Mesendoderm (in vitro differentiated cells): ENCODE measurements around the gene TPCN1.

Source experiments
- DNase-seq: peaks from one replicate; pipeline ENCODE4 v3.0.0; 2013
- H2AK5ac ChIP-seq: 2 replicates; pipeline ENCODE4 v1.6.1; 2013; ENCODE audit warnings: low read length, inconsistent platforms
- H2BK120ac ChIP-seq: 2 replicates; pipeline ENCODE4 v1.6.1; 2013; ENCODE audit warnings: low read depth, mild to moderate bottlenecking, low read length, moderate library complexity, mixed read lengths
- H2BK15ac ChIP-seq: replicated peaks from 2 replicates; pipeline ENCODE4 v1.6.1; 2013; ENCODE audit warnings: low read depth, mild to moderate bottlenecking, moderate library complexity
- H2BK5ac ChIP-seq: 2 replicates; pipeline ENCODE4 v1.6.1; 2013; ENCODE audit warnings: low read length, inconsistent platforms
- H3K18ac ChIP-seq: 2 replicates; pipeline ENCODE4 v1.6.1; 2013; ENCODE audit warnings: mild to moderate bottlenecking, low read length, mixed read lengths
- H3K23ac ChIP-seq: one replicate; pipeline ENCODE4 v1.6.1; 2013; ENCODE audit warnings: low read length
- H3K27ac ChIP-seq: 2 replicates; pipeline ENCODE4 v1.5.1; 2013; ENCODE audit warnings: low read depth, mild to moderate bottlenecking, inconsistent platforms, low read length, moderate library complexity
- H3K27me3 ChIP-seq: 2 replicates; pipeline ENCODE4 v1.6.1; 2013; ENCODE audit warnings: low read length, control low read depth, mild to moderate bottlenecking, inconsistent platforms; ENCODE audit not compliant: insufficient read depth, poor library complexity
- H3K36me3 ChIP-seq: 2 replicates; pipeline ENCODE4 v1.6.1; 2013; ENCODE audit warnings: low read length, inconsistent platforms; ENCODE audit not compliant: control insufficient read depth, insufficient read depth
- H3K4ac ChIP-seq: one replicate; pipeline ENCODE4 v1.6.1; 2013; ENCODE audit warnings: low read depth, mild to moderate bottlenecking, low read length, moderate library complexity
- H3K4me1 ChIP-seq: 2 replicates; pipeline ENCODE4 v1.6.1; 2013; ENCODE audit warnings: low read depth, low read length, inconsistent platforms; ENCODE audit not compliant: control insufficient read depth
- H3K4me2 ChIP-seq: 2 replicates; pipeline ENCODE4 v1.6.1; 2013; ENCODE audit warnings: low read length
- H3K4me3 ChIP-seq: 2 replicates; pipeline ENCODE4 v1.5.1; 2013; ENCODE audit warnings: mild to moderate bottlenecking, low read length
- H3K56ac ChIP-seq: one replicate; pipeline ENCODE4 v1.6.1; 2013; ENCODE audit warnings: low read length
- H3K79me1 ChIP-seq: 2 replicates; pipeline ENCODE4 v1.6.1; 2013; ENCODE audit warnings: low read length, inconsistent platforms
- H3K79me2 ChIP-seq: 2 replicates; pipeline ENCODE4 v1.6.1; 2013; ENCODE audit warnings: mild to moderate bottlenecking, low read length; ENCODE audit not compliant: control insufficient read depth, insufficient read depth
- H3K9ac ChIP-seq: 2 replicates; pipeline ENCODE4 v1.6.1; 2013; ENCODE audit warnings: low read length, inconsistent platforms
- H4K5ac ChIP-seq: one replicate; pipeline ENCODE4 v1.6.1; 2013; ENCODE audit warnings: low read length
- H4K8ac ChIP-seq: one replicate; pipeline ENCODE4 v1.6.1; 2013; ENCODE audit warnings: low read depth, mild to moderate bottlenecking, control low read depth, low read length, moderate library complexity
- WGBS: extraction: QIAGEN DNeasy Blood & Tissue Kit; methylation state at CpG from one replicate; pipeline ENCODE4 v1.1.7; 2013; ENCODE audit warnings: low lambda C conversion rate, missing lambda C conversion rate; ENCODE audit not compliant: insufficient coverage; ENCODE audit errors: extremely low coverage; 5-methylcytosine and 5-hydroxymethylcytosine counted together

TPCN1 gene

GRCh38 chr12:113314121-113314529, 92.9 kb downstream of the TPCN1 start:
- no CpG with 5 or more reads among the region's 7 CpGs for WGBS
- Histone ChIP-seq H3K79me1 (no peaks in the 10 kb centered on the region), H3K79me2 (no peaks in the 10 kb centered on the region), H3K4me1 (no peaks in the 10 kb centered on the region), H3K4ac (no peak overlapping the region), H2BK5ac (no peak overlapping the region), H3K4me2 (no peak overlapping the region), H2AK5ac (no peak overlapping the region), H3K56ac (no peak overlapping the region), H3K18ac (no peak overlapping the region), H3K27me3 (no peaks in the 10 kb centered on the region), H3K9ac (no peak overlapping the region), H3K36me3 (peaks cover 2% of the 10 kb centered on the region), H3K23ac (no peak overlapping the region), H2BK120ac (no peak overlapping the region), H4K5ac (no peak overlapping the region), H3K27ac (no peak overlapping the region), H2BK15ac (no peak overlapping the region), H3K4me3 (no peak overlapping the region), H4K8ac (no peak overlapping the region)
- DNase-seq, result no peak

DNA sequence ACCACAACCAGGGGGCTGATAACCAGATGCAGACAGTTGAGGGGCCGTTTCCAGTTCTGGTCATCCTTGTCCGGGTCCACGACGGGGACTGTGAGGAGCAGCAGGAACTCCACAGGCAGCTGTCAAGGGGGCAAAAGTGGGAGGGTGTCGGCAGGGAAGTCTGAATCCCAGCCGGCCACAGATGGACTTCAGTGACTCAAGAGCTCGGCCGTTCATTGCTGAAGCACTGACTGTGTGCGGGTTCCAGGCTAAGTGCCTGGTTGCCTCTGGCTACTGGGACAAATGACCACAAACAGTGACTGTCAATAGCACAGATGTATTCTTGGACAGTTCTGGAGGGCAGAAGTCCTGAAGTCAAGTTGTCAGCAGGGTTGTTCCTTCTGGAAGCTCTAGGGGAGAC, 94.1 kb downstream of the TPCN1 start:
- no peak overlapping the region for H3K4me2 ChIP-seq
- H2BK15ac ChIP-seq, result no peak overlapping the region
- no peak overlapping the region for H4K8ac ChIP-seq
- H3K4me1 ChIP-seq, result no peaks in the 10 kb centered on the region
- no peak for DNase-seq
- no peak overlapping the region for H3K56ac ChIP-seq
- H3K18ac ChIP-seq, result no peak overlapping the region
- H3K4me3 ChIP-seq, result no peak overlapping the region
- H3K9ac ChIP-seq, result no peak overlapping the region
- H3K79me1 ChIP-seq, result no peaks in the 10 kb centered on the region
- H3K4ac ChIP-seq, result no peak overlapping the region
- no peaks in the 10 kb centered on the region for H3K79me2 ChIP-seq
- H3K36me3 ChIP-seq, result peaks cover 2% of the 10 kb centered on the region
- no peak overlapping the region for H2AK5ac ChIP-seq
- WGBS, result no CpG with 5 or more reads among the region's 9 CpGs
- H3K23ac ChIP-seq, result no peak overlapping the region
- no peak overlapping the region for H3K27ac ChIP-seq
- no peak overlapping the region for H2BK5ac ChIP-seq
- no peaks in the 10 kb centered on the region for H3K27me3 ChIP-seq
- H2BK120ac ChIP-seq, result no peak overlapping the region
- no peak overlapping the region for H4K5ac ChIP-seq

DNA sequence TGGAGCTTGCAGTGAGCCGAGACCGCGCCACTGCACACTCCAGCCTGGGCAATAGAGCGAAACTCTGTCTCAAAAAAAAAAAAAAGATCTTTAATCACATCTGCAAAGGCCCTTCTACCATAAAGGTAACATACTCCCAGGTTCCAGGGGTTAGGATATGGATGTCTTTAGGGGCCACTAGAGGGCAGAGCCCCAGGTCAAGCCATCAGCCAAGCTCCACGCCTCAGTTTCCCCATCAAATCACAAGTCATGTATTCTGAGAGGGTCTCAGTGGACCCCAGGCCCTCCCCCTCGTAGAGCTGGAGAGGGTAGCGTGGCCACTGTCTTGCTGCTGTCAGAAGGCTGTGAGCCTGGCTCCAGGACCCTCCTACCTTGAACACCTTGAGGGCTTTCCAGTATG, 94.9 kb downstream of the TPCN1 start:
- Histone ChIP-seq H4K8ac (no peak overlapping the region), H3K27me3 (no peaks in the 10 kb centered on the region), H3K18ac (no peak overlapping the region), H2BK15ac (no peak overlapping the region), H3K4me3 (no peak overlapping the region), H3K9ac (no peak overlapping the region), H2BK5ac (no peak overlapping the region), H2BK120ac (no peak overlapping the region), H2AK5ac (no peak overlapping the region), H3K79me2 (no peaks in the 10 kb centered on the region), H3K56ac (no peak overlapping the region), H3K4ac (no peak overlapping the region), H3K23ac (no peak overlapping the region), H4K5ac (no peak overlapping the region), H3K4me2 (no peak overlapping the region), H3K36me3 (peaks cover 2% of the 10 kb centered on the region), H3K4me1 (no peaks in the 10 kb centered on the region), H3K27ac (no peak overlapping the region), H3K79me1 (no peaks in the 10 kb centered on the region)
- DNase-seq, result no peak
- WGBS, result no CpG with 5 or more reads among the region's 7 CpGs

- no peak overlapping the region for H3K4me3 ChIP-seq
- no CpG with 5 or more reads among the region's 6 CpGs for WGBS
- no peak overlapping the region for H2BK15ac ChIP-seq
- no peak overlapping the region for H3K27ac ChIP-seq
- no peaks in the 10 kb centered on the region for H3K79me1 ChIP-seq
- no peaks in the 10 kb centered on the region for H3K4me1 ChIP-seq
- DNase-seq, result no peak
- no peak overlapping the region for H3K56ac ChIP-seq
- no peak overlapping the region for H3K9ac ChIP-seq
- no peak overlapping the region for H2BK120ac ChIP-seq
- H3K18ac ChIP-seq, result no peak overlapping the region
- H3K4ac ChIP-seq, result no peak overlapping the region
- peaks cover 2% of the 10 kb centered on the region for H3K36me3 ChIP-seq
- H2AK5ac ChIP-seq, result no peak overlapping the region
- H3K79me2 ChIP-seq, result no peaks in the 10 kb centered on the region
- H4K8ac ChIP-seq, result no peak overlapping the region
- H4K5ac ChIP-seq, result no peak overlapping the region
- H2BK5ac ChIP-seq, result no peak overlapping the region
- no peaks in the 10 kb centered on the region for H3K27me3 ChIP-seq
- H3K23ac ChIP-seq, result no peak overlapping the region
- H3K4me2 ChIP-seq, result no peak overlapping the region
Observed at GRCh38 chr12:113317122-113317521, 95.9 kb downstream of the TPCN1 start.

DNA sequence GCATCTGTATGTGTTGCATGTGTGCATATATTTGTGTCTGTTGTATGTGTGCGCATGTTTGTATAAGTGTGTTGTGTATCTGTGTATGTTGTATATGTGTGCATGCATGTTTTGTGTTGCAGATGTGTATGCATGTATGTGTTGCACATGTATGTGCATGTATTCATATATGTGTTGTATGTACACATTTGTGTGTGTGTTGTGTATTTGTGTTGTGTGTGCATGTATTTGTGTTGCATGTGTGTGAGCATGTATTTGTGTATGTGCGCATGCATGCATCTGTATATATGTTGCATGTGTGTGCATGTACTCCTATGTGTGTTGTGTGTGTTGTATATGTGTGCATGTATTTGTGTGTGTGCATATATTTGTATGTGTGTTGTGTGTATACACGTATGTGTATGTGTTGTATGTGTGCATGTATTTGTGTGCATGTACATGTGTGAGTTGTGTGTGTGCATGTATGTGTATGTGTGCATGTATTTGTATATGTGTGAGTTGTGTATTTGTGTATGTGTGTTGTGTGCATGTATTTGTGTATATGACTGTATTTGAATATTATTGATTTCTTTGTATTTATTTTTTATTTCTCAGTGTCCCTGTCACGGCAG, 96.9 kb downstream of the TPCN1 start:
- Histone ChIP-seq H3K4me2 (no peak overlapping the region), H3K79me2 (no peaks in the 10 kb centered on the region), H2AK5ac (no peak overlapping the region), H3K4me1 (no peaks in the 10 kb centered on the region), H3K36me3 (peaks cover 2% of the 10 kb centered on the region), H2BK5ac (no peak overlapping the region), H3K56ac (no peak overlapping the region), H3K9ac (no peak overlapping the region), H3K27me3 (no peaks in the 10 kb centered on the region), H3K79me1 (no peaks in the 10 kb centered on the region), H4K8ac (no peak overlapping the region), H2BK120ac (no peak overlapping the region), H3K18ac (no peak overlapping the region), H3K27ac (no peak overlapping the region), H3K23ac (no peak overlapping the region), H4K5ac (no peak overlapping the region), H3K4ac (no peak overlapping the region), H3K4me3 (no peak overlapping the region), H2BK15ac (no peak overlapping the region)
- DNase-seq, result no peak
- WGBS, result no CpG with 5 or more reads among the region's 4 CpGs
